Lower leg skin (tissue), 4 donors: ENCODE results near the gene NPPB. TPM values are rescaled to one million over a fixed set of nuclear protein-coding genes. Genes with fewer than 3 reads are reported as not detected.

Source experiments
- DNase-seq, 2 donors: peaks; one replicate each; pipeline ENCODE4 v3.0.0-alpha.2; 2019; ENCODE audit warnings: low spot score in 2 of 2
- H3K4me3 ChIP-seq: fragments of 200-600 bp; sonication (generic); 2 replicates; pipeline ENCODE4 v1.5.1; 2017; ENCODE audit warnings: mild to moderate bottlenecking, low read depth; ENCODE audit not compliant: poor library complexity, severe bottlenecking
- POLR2A ChIP-seq, 2 donors: fragments of 450-650 bp; IDR thresholded peaks; one replicate each; pipeline ENCODE4 v1.6.1; 2016 to 2017; ENCODE audit warnings: antibody characterized with exemption in 2 of 2, mild to moderate bottlenecking in 1 of 2, moderate library complexity in 1 of 2
- WGBS, 2 donors: methylation state at CpG; one replicate each; pipeline ENCODE4 v1.1.5; 2018; 5-methylcytosine and 5-hydroxymethylcytosine counted together
- intact Hi-C: fragments of 100-400 bp; cut with DNase I; formaldehyde crosslinking; loops from one replicate; pipeline ENCODE4 v1.15.0; 2023; ENCODE audit warnings: low total_unique reads
- total RNA-seq, 4 donors: library from RNA; depleted of rRNA; stranded (reverse); fragments of >200 nt; gene quantifications; one replicate each; pipeline ENCODE4 v1.1.0, GENCODE V29; 2016
- TF ChIP-seq, protein P1 (sequence below), 3 donors: fragments of 450-650 bp; IDR thresholded peaks; one replicate each; pipeline ENCODE4 v1.5.1; 2016; ENCODE audit warnings: antibody characterized with exemption in 3 of 3, mild to moderate bottlenecking in 3 of 3, moderate library complexity in 2 of 3

Gene NPPB
- total RNA-seq, 4 donors from 2014 or later, result not detected

DNA sequence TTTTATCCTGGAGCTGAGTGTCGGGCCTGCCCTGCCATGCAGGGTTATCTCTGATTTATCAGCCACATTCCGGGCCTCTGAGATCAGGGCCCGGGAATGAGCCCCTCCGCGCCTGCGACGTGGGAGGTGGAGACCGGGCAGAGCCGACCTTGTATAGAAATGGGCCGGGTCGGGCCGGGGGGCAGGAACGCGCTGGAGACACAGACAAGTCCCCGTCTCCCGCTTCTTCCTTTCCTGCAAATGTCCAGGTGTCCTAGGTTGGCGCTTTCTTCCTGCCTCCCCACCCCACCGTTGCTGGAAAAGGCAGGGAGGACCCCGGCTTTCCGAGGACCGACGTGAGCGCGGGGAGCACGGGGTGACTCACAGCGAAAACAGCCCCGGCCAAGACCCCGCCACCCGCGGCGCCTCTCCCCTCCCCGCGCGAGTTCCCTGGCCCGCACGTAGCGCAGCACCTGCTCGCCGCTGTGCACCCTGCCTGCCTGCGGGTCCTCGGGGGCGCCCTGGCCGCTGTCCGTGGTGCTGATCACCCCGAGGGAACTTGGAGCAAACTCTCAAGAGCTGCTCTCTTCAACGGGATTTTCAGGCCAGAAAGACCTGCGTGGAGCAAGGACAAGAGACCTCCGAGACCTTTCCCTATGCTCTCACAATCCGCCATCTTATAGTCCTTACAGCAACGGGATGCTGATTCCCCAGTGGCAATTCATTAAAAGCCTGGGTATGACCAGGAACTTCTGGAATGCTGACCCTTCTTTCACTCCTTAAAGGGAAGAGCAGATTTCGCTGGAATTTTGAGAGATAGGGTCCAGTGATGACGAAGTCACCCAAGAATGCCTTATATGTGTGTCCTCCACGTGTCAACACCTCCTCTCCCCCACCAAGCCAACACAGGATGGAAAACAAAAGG, 475 bp upstream of the NPPB start:
- DNase-seq, result no peak
- intact Hi-C loops, result no loop called here
- 3 to 7% methylated on average over 46 of the region's 53 CpGs for WGBS, 2 donors
- H3K4me3 ChIP-seq, result no peak overlapping the region
- TF ChIP-seq POLR2A (IDR thresholded peaks at IDR 0.05), result no peak
- TF ChIP-seq, protein P1, sequence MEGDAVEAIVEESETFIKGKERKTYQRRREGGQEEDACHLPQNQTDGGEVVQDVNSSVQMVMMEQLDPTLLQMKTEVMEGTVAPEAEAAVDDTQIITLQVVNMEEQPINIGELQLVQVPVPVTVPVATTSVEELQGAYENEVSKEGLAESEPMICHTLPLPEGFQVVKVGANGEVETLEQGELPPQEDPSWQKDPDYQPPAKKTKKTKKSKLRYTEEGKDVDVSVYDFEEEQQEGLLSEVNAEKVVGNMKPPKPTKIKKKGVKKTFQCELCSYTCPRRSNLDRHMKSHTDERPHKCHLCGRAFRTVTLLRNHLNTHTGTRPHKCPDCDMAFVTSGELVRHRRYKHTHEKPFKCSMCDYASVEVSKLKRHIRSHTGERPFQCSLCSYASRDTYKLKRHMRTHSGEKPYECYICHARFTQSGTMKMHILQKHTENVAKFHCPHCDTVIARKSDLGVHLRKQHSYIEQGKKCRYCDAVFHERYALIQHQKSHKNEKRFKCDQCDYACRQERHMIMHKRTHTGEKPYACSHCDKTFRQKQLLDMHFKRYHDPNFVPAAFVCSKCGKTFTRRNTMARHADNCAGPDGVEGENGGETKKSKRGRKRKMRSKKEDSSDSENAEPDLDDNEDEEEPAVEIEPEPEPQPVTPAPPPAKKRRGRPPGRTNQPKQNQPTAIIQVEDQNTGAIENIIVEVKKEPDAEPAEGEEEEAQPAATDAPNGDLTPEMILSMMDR (IDR thresholded peaks at IDR 0.05), result no peak

DNA sequence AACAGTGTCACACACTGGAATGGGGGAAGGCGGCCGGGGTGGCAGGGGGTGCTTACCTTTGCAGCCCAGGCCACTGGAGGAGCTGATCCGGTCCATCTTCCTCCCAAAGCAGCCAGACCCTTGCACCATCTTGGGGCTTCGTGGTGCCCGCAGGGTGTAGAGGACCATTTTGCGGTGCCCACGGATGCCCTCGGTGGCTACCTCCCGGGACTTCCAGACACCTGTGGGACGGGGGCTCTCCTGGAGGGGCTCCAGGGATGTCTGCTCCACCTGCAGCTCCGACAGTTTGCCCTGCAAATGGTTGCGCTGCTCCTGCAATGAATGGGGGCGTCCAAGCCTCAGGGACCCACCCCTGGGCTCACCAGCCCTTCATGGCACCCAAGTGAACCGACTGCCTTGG, 587 bp downstream of the NPPB start:
- intact Hi-C loops, result no loop called here
- no peak overlapping the region for H3K4me3 ChIP-seq
- DNase-seq, result no peak
- TF ChIP-seq, protein P1 (IDR thresholded peaks at IDR 0.05), result no peak
- TF ChIP-seq POLR2A (IDR thresholded peaks at IDR 0.05), result no peak
- WGBS, 2 donors, result 87 to 88% methylated on average over 5 to 12 of the region's 14 CpGs

DNA sequence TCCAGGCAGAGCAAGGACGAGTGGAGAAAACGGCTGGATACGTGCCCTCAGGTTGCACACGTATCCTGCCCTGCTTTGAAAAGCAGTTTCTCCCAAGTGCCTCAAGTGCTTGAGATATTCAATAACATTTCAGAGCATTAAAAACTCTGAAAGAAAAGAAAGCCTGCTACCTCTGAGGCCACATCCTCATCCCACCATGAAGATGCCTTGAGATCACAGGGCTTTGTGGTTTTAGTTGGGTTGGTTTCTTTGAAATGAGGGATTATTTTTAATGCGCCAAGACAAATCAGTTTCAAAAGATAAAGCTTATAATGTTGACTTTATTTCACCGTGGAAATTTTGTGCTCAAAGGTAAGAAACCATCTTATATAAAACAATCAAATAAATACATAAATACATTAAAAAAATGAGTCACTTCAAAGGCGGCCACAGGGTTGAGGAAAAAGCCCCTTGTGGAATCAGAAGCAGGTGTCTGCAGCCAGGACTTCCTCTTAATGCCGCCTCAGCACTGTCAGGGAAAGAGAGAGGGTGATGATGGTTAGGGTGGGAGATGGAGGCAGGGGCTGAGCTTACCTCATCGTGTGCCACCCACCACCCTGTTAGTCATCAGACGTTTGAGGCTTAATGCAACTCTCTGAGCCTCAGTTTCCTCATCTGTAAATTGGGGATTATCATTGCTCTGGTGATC, 1.4 kb downstream of the NPPB start:
- WGBS, 2 donors, result 40 to 47% methylated on average over 10 of the region's 10 CpGs
- intact Hi-C loops, result no loop called here
- TF ChIP-seq, protein P1 (IDR thresholded peaks at IDR 0.05), result no peak
- no peak for TF ChIP-seq POLR2A (IDR thresholded peaks at IDR 0.05)
- no peak for DNase-seq
- no peak overlapping the region for H3K4me3 ChIP-seq

DNA sequence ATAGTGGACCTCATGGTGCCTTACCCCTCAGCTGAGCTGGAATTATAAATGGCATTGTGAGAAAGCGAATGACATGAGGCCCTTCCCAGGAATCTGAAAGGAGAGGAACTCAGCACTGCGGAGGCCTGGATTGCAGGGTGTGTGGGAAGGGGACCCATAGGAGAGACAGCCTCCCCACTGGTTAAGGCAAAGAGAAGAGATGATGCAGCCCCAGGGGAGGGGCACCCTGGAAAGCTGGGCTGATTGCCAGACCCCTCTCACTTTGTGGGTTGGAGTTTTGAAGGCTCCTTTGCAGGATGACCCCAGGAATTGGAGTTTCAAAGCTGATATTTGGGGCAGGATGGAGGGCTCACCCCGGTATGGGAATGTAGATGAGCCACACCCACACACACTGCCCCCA, 2.0 kb downstream of the NPPB start:
- 45 to 52% methylated on average over 3 of the region's 3 CpGs for WGBS, 2 donors

GRCh38 chr1:11855430-11855829, 3.3 kb downstream of the NPPB start:
- whole genome bisulfite sequencing, 2 donors, result 71% methylated on average over 8 of the region's 8 CpGs
- TF ChIP-seq, protein P1 (IDR thresholded peaks at IDR 0.05), result no peak
- no peak for TF ChIP-seq POLR2A (IDR thresholded peaks at IDR 0.05)
- intact Hi-C loops, result no loop called here
- H3K4me3 ChIP-seq, result no peak overlapping the region
- DNase-seq, result no peak

More for the DNA sequence above, 2.0 kb downstream of the NPPB start:
- TF ChIP-seq POLR2A (IDR thresholded peaks at IDR 0.05), result no peak
- TF ChIP-seq, protein P1 (IDR thresholded peaks at IDR 0.05), result no peak
- intact Hi-C loops, result no loop called here
- DNase-seq, result no peak
- H3K4me3 ChIP-seq, result no peak overlapping the region
